ENCODE results near the gene TCF4.

TCF4 gene

GRCh38 chr18:55310044-55310676 is 277.8 kb downstream of the TCF4 start:
- no peak overlapping the region for H3K27ac ChIP-seq (ENCODE audit: low read depth, low read length)

GRCh38 chr18:55309249-55309648 is 278.7 kb downstream of the TCF4 start:
- no peak overlapping the region for H3K9ac ChIP-seq (ENCODE audit: low read length)
- no peak overlapping the region for H3K4me3 ChIP-seq (ENCODE audit: low read depth in 1 of 2, low read length in 2 of 2)
- H3K27me3 ChIP-seq (ENCODE audit: control insufficient read depth in 1 of 2, insufficient read depth in 2 of 2, low read length in 2 of 2), result no peaks in the 10 kb centered on the region
- H3K9me3 ChIP-seq (ENCODE audit: low read length), result no peaks in the 10 kb centered on the region
- H3K27ac ChIP-seq (ENCODE audit: low read depth, low read length), result no peak overlapping the region
- peaks cover 32% of the 10 kb centered on the region for H3K4me1 ChIP-seq (ENCODE audit: insufficient read depth, low read length)
- no peaks in the 10 kb centered on the region for H3K36me3 ChIP-seq (ENCODE audit: insufficient read depth, low read length)

More at GRCh38 chr18:55310044-55310676, 277.8 kb downstream of the TCF4 start:
- H3K27me3 ChIP-seq (ENCODE audit: control insufficient read depth in 1 of 2, insufficient read depth in 2 of 2, low read length in 2 of 2), result no peaks in the 10 kb centered on the region
- no peak overlapping the region for H3K4me3 ChIP-seq (ENCODE audit: low read depth in 1 of 2, low read length in 2 of 2)
- H3K9me3 ChIP-seq (ENCODE audit: low read length), result no peaks in the 10 kb centered on the region
- no peaks in the 10 kb centered on the region for H3K36me3 ChIP-seq (ENCODE audit: insufficient read depth, low read length)
- peaks cover 37% of the 10 kb centered on the region for H3K4me1 ChIP-seq (ENCODE audit: insufficient read depth, low read length)
- H3K9ac ChIP-seq (ENCODE audit: low read length), result no peak overlapping the region

- Histone ChIP-seq H3K4me1 (ENCODE audit: insufficient read depth, low read length) (peaks cover 33% of the 10 kb centered on the region), H3K9me3 (ENCODE audit: low read length) (no peaks in the 10 kb centered on the region), H3K4me3 (ENCODE audit: low read depth in 1 of 2, low read length in 2 of 2) (no peak overlapping the region), H3K27ac (ENCODE audit: low read depth, low read length) (no peak overlapping the region), H3K27me3 (ENCODE audit: control insufficient read depth in 1 of 2, insufficient read depth in 2 of 2, low read length in 2 of 2) (no peaks in the 10 kb centered on the region), H3K9ac (ENCODE audit: low read length) (no peak overlapping the region), H3K36me3 (ENCODE audit: insufficient read depth, low read length) (no peaks in the 10 kb centered on the region)
These were observed 280.5 kb downstream of the TCF4 start for GRCh38 chr18:55307505-55307904.

GRCh38 chr18:55306359-55307024 is 281.5 kb downstream of the TCF4 start:
- Histone ChIP-seq H3K27me3 (ENCODE audit: control insufficient read depth in 1 of 2, insufficient read depth in 2 of 2, low read length in 2 of 2) (no peaks in the 10 kb centered on the region), H3K9ac (ENCODE audit: low read length) (no peak overlapping the region), H3K36me3 (ENCODE audit: insufficient read depth, low read length) (no peaks in the 10 kb centered on the region), H3K27ac (ENCODE audit: low read depth, low read length) (no peak overlapping the region), H3K4me3 (ENCODE audit: low read depth in 1 of 2, low read length in 2 of 2) (no peak overlapping the region), H3K9me3 (ENCODE audit: low read length) (no peaks in the 10 kb centered on the region), H3K4me1 (ENCODE audit: insufficient read depth, low read length) (peaks cover 36% of the 10 kb centered on the region)

GRCh38 chr18:55302167-55302833 is 285.7 kb downstream of the TCF4 start:
- Histone ChIP-seq H3K27me3 (ENCODE audit: control insufficient read depth in 1 of 2, insufficient read depth in 2 of 2, low read length in 2 of 2) (no peaks in the 10 kb centered on the region), H3K4me1 (ENCODE audit: insufficient read depth, low read length) (peaks cover 40% of the 10 kb centered on the region), H3K27ac (ENCODE audit: low read depth, low read length) (peak overlapping the region; percentile 67), H3K4me3 (ENCODE audit: low read depth in 1 of 2, low read length in 2 of 2) (peak overlapping the region; percentile 16 to 56), H3K9ac (ENCODE audit: low read length) (peak overlapping the region; percentile 21), H3K36me3 (ENCODE audit: insufficient read depth, low read length) (no peaks in the 10 kb centered on the region), H3K9me3 (ENCODE audit: low read length) (no peaks in the 10 kb centered on the region)

GRCh38 chr18:55301824-55302166 is 286.2 kb downstream of the TCF4 start:
- H3K27ac ChIP-seq (ENCODE audit: low read depth, low read length), result peak overlapping the region; percentile 67
- peaks cover 42% of the 10 kb centered on the region for H3K4me1 ChIP-seq (ENCODE audit: insufficient read depth, low read length)

GRCh38 chr18:55300936-55301531 is 287.0 kb downstream of the TCF4 start:
- peak overlapping the region; percentile 35 for H3K27ac ChIP-seq (ENCODE audit: low read depth, low read length)
- H3K4me3 ChIP-seq (ENCODE audit: low read depth in 1 of 2, low read length in 2 of 2), result peak overlapping the region; percentile 15 to 55
- peaks cover 41% of the 10 kb centered on the region for H3K4me1 ChIP-seq (ENCODE audit: insufficient read depth, low read length)
- H3K9ac ChIP-seq (ENCODE audit: low read length), result no peak overlapping the region
- H3K27me3 ChIP-seq (ENCODE audit: control insufficient read depth in 1 of 2, insufficient read depth in 2 of 2, low read length in 2 of 2), result no peaks in the 10 kb centered on the region
- no peaks in the 10 kb centered on the region for H3K9me3 ChIP-seq (ENCODE audit: low read length)
- no peaks in the 10 kb centered on the region for H3K36me3 ChIP-seq (ENCODE audit: insufficient read depth, low read length)

More at GRCh38 chr18:55301824-55302166, 286.2 kb downstream of the TCF4 start:
- Histone ChIP-seq H3K4me3 (ENCODE audit: low read depth in 1 of 2, low read length in 2 of 2) (peak overlapping the region; percentile 16 to 56), H3K9me3 (ENCODE audit: low read length) (no peaks in the 10 kb centered on the region), H3K9ac (ENCODE audit: low read length) (peak overlapping the region; percentile 21), H3K27me3 (ENCODE audit: control insufficient read depth in 1 of 2, insufficient read depth in 2 of 2, low read length in 2 of 2) (no peaks in the 10 kb centered on the region), H3K36me3 (ENCODE audit: insufficient read depth, low read length) (no peaks in the 10 kb centered on the region)

- peak overlapping the region in 1 of 2 donors; percentile 55 for H3K4me3 ChIP-seq (ENCODE audit: low read depth in 1 of 2, low read length in 2 of 2)
- H3K27ac ChIP-seq (ENCODE audit: low read depth, low read length), result no peak overlapping the region
- no peak overlapping the region for H3K9ac ChIP-seq (ENCODE audit: low read length)
- H3K27me3 ChIP-seq (ENCODE audit: control insufficient read depth in 1 of 2, insufficient read depth in 2 of 2, low read length in 2 of 2), result no peaks in the 10 kb centered on the region
- no peaks in the 10 kb centered on the region for H3K9me3 ChIP-seq (ENCODE audit: low read length)
- no peaks in the 10 kb centered on the region for H3K36me3 ChIP-seq (ENCODE audit: insufficient read depth, low read length)
- peaks cover 45% of the 10 kb centered on the region for H3K4me1 ChIP-seq (ENCODE audit: insufficient read depth, low read length)
These were observed 287.5 kb downstream of the TCF4 start for GRCh38 chr18:55300421-55300935.

GRCh38 chr18:55296778-55297177 is 291.2 kb downstream of the TCF4 start:
- Histone ChIP-seq H3K9ac (ENCODE audit: low read length) (no peak overlapping the region), H3K27me3 (ENCODE audit: control insufficient read depth in 1 of 2, insufficient read depth in 2 of 2, low read length in 2 of 2) (no peaks in the 10 kb centered on the region), H3K9me3 (ENCODE audit: low read length) (no peaks in the 10 kb centered on the region), H3K4me1 (ENCODE audit: insufficient read depth, low read length) (peaks cover 33% of the 10 kb centered on the region), H3K4me3 (ENCODE audit: low read depth in 1 of 2, low read length in 2 of 2) (no peak overlapping the region), H3K27ac (ENCODE audit: low read depth, low read length) (no peak overlapping the region), H3K36me3 (ENCODE audit: insufficient read depth, low read length) (no peaks in the 10 kb centered on the region)

GRCh38 chr18:55296115-55296514 is 291.9 kb downstream of the TCF4 start:
- H3K9me3 ChIP-seq (ENCODE audit: low read length), result no peaks in the 10 kb centered on the region
- no peak overlapping the region for H3K27ac ChIP-seq (ENCODE audit: low read depth, low read length)
- H3K4me1 ChIP-seq (ENCODE audit: insufficient read depth, low read length), result peaks cover 30% of the 10 kb centered on the region
- no peaks in the 10 kb centered on the region for H3K36me3 ChIP-seq (ENCODE audit: insufficient read depth, low read length)
- no peak overlapping the region for H3K9ac ChIP-seq (ENCODE audit: low read length)
- no peaks in the 10 kb centered on the region for H3K27me3 ChIP-seq (ENCODE audit: control insufficient read depth in 1 of 2, insufficient read depth in 2 of 2, low read length in 2 of 2)
- H3K4me3 ChIP-seq (ENCODE audit: low read depth in 1 of 2, low read length in 2 of 2), result no peak overlapping the region

- no peaks in the 10 kb centered on the region for H3K27me3 ChIP-seq (ENCODE audit: control insufficient read depth in 1 of 2, insufficient read depth in 2 of 2, low read length in 2 of 2)
- no peak overlapping the region for H3K4me3 ChIP-seq (ENCODE audit: low read depth in 1 of 2, low read length in 2 of 2)
- H3K4me1 ChIP-seq (ENCODE audit: insufficient read depth, low read length), result peaks cover 41% of the 10 kb centered on the region
- H3K27ac ChIP-seq (ENCODE audit: low read depth, low read length), result no peak overlapping the region
- no peaks in the 10 kb centered on the region for H3K36me3 ChIP-seq (ENCODE audit: insufficient read depth, low read length)
- H3K9ac ChIP-seq (ENCODE audit: low read length), result no peak overlapping the region
- no peaks in the 10 kb centered on the region for H3K9me3 ChIP-seq (ENCODE audit: low read length)
These were observed 297.1 kb downstream of the TCF4 start for GRCh38 chr18:55290898-55291297.

Measured in muscle layer of colon (tissue), 2 donors.